Islet of Langerhans (tissue), 1 donor: ENCODE measurements around the gene DIAPH2.

ENCODE experiments used
- FAIRE-seq: peaks from one replicate; lab custom pipeline; 2011; peaks lifted over from hg19 to GRCh38; lab: Jason Lieb, UNC

Gene DIAPH2

GRCh38 chrX:97057349-97057909 lies 372.8 kb downstream of the DIAPH2 start:
- FAIRE-seq = peak; percentile 82

- FAIRE-seq = no peak
Measured at GRCh38 chrX:97060020-97060419, 375.4 kb downstream of the DIAPH2 start.

GRCh38 chrX:97065066-97065465 lies 380.4 kb downstream of the DIAPH2 start:
- no peak for FAIRE-seq

GRCh38 chrX:97065973-97066372 lies 381.3 kb downstream of the DIAPH2 start:
- peak; percentile 53 for FAIRE-seq

- no peak for FAIRE-seq
Measured at GRCh38 chrX:97066381-97066780, 381.7 kb downstream of the DIAPH2 start.

GRCh38 chrX:97070346-97070745 lies 385.7 kb downstream of the DIAPH2 start:
- FAIRE-seq = no peak

- no peak for FAIRE-seq
Measured at GRCh38 chrX:97074400-97074799, 389.8 kb downstream of the DIAPH2 start.

GRCh38 chrX:97089116-97089515 lies 404.5 kb downstream of the DIAPH2 start:
- FAIRE-seq = no peak

GRCh38 chrX:97096385-97096784 lies 411.7 kb downstream of the DIAPH2 start:
- FAIRE-seq = no peak

- no peak for FAIRE-seq
Measured at GRCh38 chrX:97102938-97103337, 418.3 kb downstream of the DIAPH2 start.

GRCh38 chrX:97109730-97110129 lies 425.1 kb downstream of the DIAPH2 start:
- FAIRE-seq = no peak

- FAIRE-seq = no peak
Measured at GRCh38 chrX:97117572-97117971, 432.9 kb downstream of the DIAPH2 start.

- FAIRE-seq = no peak
Measured at GRCh38 chrX:97119474-97120109, 434.9 kb downstream of the DIAPH2 start.

- FAIRE-seq = no peak
Measured at GRCh38 chrX:97123001-97123400, 438.4 kb downstream of the DIAPH2 start.

GRCh38 chrX:97126020-97126419 lies 441.4 kb downstream of the DIAPH2 start:
- FAIRE-seq = no peak

GRCh38 chrX:97132664-97133415 lies 448.2 kb downstream of the DIAPH2 start:
- FAIRE-seq = no peak

- FAIRE-seq = no peak
Measured at GRCh38 chrX:97145934-97146333, 461.3 kb downstream of the DIAPH2 start.

- no peak for FAIRE-seq
Measured at GRCh38 chrX:97155816-97156215, 471.2 kb downstream of the DIAPH2 start.

- FAIRE-seq = peak; percentile 82
Measured at GRCh38 chrX:97158269-97158668, 473.6 kb downstream of the DIAPH2 start.

GRCh38 chrX:97159916-97160800 lies 475.5 kb downstream of the DIAPH2 start:
- no peak for FAIRE-seq

GRCh38 chrX:97167333-97167732 lies 482.7 kb downstream of the DIAPH2 start:
- no peak for FAIRE-seq

GRCh38 chrX:97168646-97169045 lies 484.0 kb downstream of the DIAPH2 start:
- no peak for FAIRE-seq

- FAIRE-seq = no peak
Measured at GRCh38 chrX:97175147-97175546, 490.5 kb downstream of the DIAPH2 start.
